ENCODE results near the gene KBTBD12.

GRCh38 chr3:127884041-127884440, 31.0 kb upstream of the KBTBD12 start:
- TF ChIP-seq CTCF (conservative IDR thresholded peaks at IDR 0.05 in 1 of 2, IDR thresholded peaks at IDR 0.05 in 1 of 2; ENCODE audit: low read depth in 1 of 2, low read length in 2 of 2), result no peak
- TF ChIP-seq EZH2 (IDR thresholded peaks at IDR 0.05; ENCODE audit: low read length, missing control alignments), result no peak

Measured in fibroblast of lung (primary cell).